H1 (cell line): ENCODE results near the gene GARS1. TPM values are rescaled to one million over a fixed set of nuclear protein-coding genes. Genes with fewer than 3 reads are reported as not detected.

Experiments used
- EP300 ChIP-seq, 2 experiments: IDR thresholded peaks; 1 replicate in 1 of 2; 2 replicates in 1 of 2; pipeline ENCODE4 v1.6.1; 2011 to 2012; ENCODE audit warnings: low read depth in 2 of 2, low read length in 2 of 2, mild to moderate bottlenecking in 2 of 2, borderline replicate concordance in 1 of 2, inconsistent platforms in 1 of 2, moderate library complexity in 1 of 2
- SP1 ChIP-seq: IDR thresholded peaks from 2 replicates; pipeline ENCODE4 v1.6.1; 2011; ENCODE audit warnings: low read depth, low read length
- polyA plus RNA-seq, 7 experiments: library from polyadenylated mRNA; depleted of rRNA in 3 of 7; stranded (reverse) in 5 of 7; unstranded in 2 of 7; fragments of >200 nt in 5 of 7; fragments of 200-250 nt in 2 of 7; gene quantifications; 1 replicate in 5 of 7; 2 replicates in 1 of 7; 4 replicates in 1 of 7; pipeline versions ENCODE4 v1.2.1 to v1.2.3, GENCODE V29; 2011 to 2013; ENCODE audit warnings: missing spikeins in 2 of 7, mixed read lengths in 2 of 7
- total RNA-seq: library from RNA; stranded (reverse); fragmentation: NEBNext Ultra II Directional; extraction: Animal tissue kit (Norgen Biotek cat#: 25700); gene quantifications from 2 replicates; pipeline ENCODE4 v1.2.1, GENCODE V29; 2021
- TF ChIP-seq, protein P1 (sequence below): IDR thresholded peaks from 2 replicates; pipeline ENCODE4 v1.6.1; 2012; ENCODE audit warnings: low read length, inconsistent platforms

Gene GARS1
- total and polyA plus RNA-seq, 2 of the 8 experiments (the other 6 are each of a cell fraction or from before 2014, with no cell fraction given) = 270 to 476 TPM

- TF ChIP-seq, protein P1, sequence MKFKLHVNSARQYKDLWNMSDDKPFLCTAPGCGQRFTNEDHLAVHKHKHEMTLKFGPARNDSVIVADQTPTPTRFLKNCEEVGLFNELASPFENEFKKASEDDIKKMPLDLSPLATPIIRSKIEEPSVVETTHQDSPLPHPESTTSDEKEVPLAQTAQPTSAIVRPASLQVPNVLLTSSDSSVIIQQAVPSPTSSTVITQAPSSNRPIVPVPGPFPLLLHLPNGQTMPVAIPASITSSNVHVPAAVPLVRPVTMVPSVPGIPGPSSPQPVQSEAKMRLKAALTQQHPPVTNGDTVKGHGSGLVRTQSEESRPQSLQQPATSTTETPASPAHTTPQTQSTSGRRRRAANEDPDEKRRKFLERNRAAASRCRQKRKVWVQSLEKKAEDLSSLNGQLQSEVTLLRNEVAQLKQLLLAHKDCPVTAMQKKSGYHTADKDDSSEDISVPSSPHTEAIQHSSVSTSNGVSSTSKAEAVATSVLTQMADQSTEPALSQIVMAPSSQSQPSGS = no peak
- no peak for TF ChIP-seq SP1
- no peak for TF ChIP-seq EP300 (IDR thresholded peaks at IDR 0.05; ENCODE audit: borderline replicate concordance in 1 of 2, low read depth in 2 of 2, low read length in 2 of 2)
Observed at GRCh38 chr7:30660331-30661255, 65.9 kb downstream of the GARS1 start (continued).
